ENCODE measurements around the gene TESPA1.
A peak's percentile ranks its signal among the peaks of the same experiment; 100 is the strongest.
"Not testable (repeated sequence)": the region's sequence is repeated elsewhere in the genome, so short reads cannot be mapped to it uniquely, and the experiment has no call there.

The TESPA1 gene

DNA sequence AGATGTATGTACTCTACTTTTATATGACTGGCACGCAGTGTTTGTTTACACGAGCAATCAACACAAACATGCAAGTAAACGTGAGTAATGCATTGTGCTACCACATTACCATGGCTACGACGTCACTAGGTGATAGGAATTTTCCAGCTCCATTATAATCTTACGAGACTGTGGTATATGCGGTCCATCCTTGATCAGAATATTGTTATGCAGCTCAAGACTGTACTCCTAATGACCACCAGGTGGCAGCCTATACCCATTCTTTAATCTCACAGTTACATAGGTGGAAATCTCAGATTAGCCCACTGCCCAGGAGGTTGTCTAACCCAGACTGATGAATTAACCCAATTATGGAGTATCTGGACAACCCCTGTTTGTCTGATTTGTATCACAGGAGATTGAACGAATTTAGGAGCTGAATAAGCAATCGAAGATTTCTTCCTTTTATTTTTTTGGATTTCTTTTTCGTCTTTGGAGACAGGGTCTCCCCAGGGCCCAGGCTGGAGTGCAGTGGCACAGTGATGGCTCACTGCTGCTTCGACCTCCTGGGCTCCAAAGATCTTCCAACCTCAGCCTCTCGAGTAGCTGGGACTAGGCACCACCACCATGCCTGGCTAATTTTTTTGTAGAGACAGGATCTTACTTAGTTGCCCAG, 8.7 kb upstream of the TESPA1 start:
- H3K4me3 ChIP-seq = no peak overlapping the region
- TF ChIP-seq, protein P1, sequence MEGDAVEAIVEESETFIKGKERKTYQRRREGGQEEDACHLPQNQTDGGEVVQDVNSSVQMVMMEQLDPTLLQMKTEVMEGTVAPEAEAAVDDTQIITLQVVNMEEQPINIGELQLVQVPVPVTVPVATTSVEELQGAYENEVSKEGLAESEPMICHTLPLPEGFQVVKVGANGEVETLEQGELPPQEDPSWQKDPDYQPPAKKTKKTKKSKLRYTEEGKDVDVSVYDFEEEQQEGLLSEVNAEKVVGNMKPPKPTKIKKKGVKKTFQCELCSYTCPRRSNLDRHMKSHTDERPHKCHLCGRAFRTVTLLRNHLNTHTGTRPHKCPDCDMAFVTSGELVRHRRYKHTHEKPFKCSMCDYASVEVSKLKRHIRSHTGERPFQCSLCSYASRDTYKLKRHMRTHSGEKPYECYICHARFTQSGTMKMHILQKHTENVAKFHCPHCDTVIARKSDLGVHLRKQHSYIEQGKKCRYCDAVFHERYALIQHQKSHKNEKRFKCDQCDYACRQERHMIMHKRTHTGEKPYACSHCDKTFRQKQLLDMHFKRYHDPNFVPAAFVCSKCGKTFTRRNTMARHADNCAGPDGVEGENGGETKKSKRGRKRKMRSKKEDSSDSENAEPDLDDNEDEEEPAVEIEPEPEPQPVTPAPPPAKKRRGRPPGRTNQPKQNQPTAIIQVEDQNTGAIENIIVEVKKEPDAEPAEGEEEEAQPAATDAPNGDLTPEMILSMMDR (IDR thresholded peaks at IDR 0.05) = peak; percentile 75
- no peak for DNase-seq (ENCODE audit: low spot score)
- no peak overlapping the region for H3K27ac ChIP-seq

DNA sequence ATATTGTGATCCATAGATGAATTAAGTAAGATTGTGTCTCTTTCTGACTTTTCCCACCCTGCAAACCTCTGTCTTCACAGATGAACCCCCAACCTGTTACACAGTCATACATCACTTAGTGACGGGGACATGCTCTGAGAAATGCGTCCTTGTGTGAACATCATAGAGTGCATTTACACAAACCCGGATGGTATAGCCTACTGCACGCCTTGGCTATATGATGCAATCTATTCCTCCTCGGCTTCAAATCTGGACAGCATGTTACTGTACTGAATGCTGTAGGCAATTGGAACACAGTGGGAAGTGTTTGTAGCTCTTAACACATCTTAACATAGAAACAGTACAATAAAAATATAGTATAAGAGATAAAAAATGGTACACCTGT, 7.4 kb upstream of the TESPA1 start:
- DNase-seq (ENCODE audit: low spot score) = no peak

GRCh38 chr12:54991161-54991990, 6.8 kb upstream of the TESPA1 start:
- Histone ChIP-seq H3K27ac (no peak overlapping the region), H3K4me3 (no peak overlapping the region)
- no peak for DNase-seq (ENCODE audit: low spot score)
- TF ChIP-seq, protein P1 (IDR thresholded peaks at IDR 0.05) = no peak

More for the DNA sequence above, 7.4 kb upstream of the TESPA1 start:
- no peak overlapping the region for H3K4me3 ChIP-seq
- no peak overlapping the region for H3K27ac ChIP-seq
- TF ChIP-seq, protein P1 (IDR thresholded peaks at IDR 0.05) = no peak

- Histone ChIP-seq H3K4me3 (no peak overlapping the region), H3K27ac (no peak overlapping the region)
- no peak for DNase-seq (ENCODE audit: low spot score)
- TF ChIP-seq, protein P1 (IDR thresholded peaks at IDR 0.05) = no peak
Observed at GRCh38 chr12:54989829-54990228, 5.3 kb upstream of the TESPA1 start.

DNA sequence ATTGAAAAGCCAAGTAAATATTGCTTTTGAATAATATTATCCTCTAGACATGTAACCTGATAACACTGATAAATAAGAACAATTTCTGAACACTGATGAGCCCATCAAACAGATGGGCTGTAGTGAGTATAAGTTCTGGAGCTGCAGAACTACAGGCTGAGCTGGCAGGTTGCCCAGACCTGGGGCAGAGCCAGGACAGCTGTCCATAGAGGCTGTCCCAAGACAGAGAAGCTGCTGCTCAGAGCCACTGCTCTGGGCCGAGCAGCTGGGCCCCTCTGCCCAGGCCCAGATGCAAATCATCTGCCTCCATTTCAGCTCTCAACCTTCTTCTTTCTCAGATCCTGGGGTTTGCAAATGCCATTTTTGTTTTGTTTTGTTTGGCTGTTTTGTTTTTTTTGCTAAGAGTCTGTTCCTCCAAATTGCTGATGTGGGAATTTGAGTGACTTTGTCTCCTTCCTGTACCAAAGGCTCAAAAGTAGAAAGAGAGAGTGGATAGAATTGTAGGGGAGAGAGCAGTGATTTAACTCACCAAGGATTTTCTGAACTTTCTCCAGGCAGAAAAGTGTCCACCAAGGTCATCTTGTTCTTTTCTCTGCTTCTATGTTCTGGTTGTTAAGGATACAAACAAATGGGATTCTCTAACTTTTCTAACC, 4.0 kb upstream of the TESPA1 start:
- H3K27ac ChIP-seq = no peak overlapping the region

DNA sequence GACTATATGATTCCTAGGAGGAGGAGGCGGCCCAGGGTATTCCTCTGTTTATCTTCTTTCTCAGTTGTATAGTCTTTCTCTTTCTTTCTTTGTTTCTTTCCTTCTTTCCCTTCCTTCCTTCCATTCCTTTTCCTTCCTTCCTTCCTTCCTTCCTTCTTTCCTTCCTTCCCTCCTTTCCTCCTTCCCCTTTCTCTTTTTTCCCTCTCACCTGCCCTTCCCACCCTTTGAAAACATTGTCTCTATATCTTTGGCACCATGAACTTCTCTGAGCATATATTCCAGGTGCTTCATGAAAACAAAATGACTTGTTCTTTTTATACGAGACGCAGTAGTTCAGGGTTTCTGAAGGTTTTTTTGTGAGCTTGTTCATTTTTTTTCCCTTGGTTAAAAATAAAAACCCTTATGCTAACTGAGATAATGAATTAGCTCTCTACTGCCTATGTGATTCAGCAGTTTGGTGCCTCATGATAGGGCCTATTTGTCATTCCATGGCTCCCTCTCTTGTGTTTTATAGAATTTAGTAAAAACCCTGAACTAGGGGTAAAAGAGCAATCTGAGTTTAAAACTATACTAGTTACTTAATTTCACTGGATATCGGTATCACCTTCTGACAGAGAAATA, 3.2 kb upstream of the TESPA1 start:
- Histone ChIP-seq H3K4me3 (no peak overlapping the region), H3K27ac (no peak overlapping the region)
- TF ChIP-seq, protein P1 (IDR thresholded peaks at IDR 0.05) = no peak
- DNase-seq (ENCODE audit: low spot score) = no peak

More for the DNA sequence above, 4.0 kb upstream of the TESPA1 start:
- no peak for DNase-seq (ENCODE audit: low spot score)
- TF ChIP-seq, protein P1 (IDR thresholded peaks at IDR 0.05) = no peak
- H3K4me3 ChIP-seq = no peak overlapping the region

DNA sequence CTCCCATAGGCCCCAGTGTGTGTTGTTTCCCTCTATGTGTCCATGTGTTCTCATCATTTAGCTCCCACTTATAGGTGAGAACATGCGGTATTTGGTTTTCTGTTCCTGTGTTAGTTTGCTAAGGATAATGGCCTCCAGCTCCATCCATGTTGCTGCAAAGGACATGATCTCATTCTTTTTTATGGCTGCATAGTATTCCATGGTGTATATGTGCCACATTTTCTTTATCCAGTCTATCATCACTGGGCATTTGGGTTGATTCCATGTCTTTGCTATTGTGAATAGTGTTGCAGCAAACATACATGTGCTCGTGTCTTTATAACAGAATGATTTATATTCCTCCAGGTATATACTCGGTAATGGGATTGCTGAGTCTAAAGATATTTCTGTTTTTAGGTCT, 2.2 kb upstream of the TESPA1 start:
- not testable (repeated sequence) for H3K4me3 ChIP-seq; H3K27ac ChIP-seq; DNase-seq (ENCODE audit: low spot score)
